K562 (cell line): Measurements from ENCODE around the gene PPP6R1. TPM values are rescaled to one million over a fixed set of nuclear protein-coding genes. Genes with fewer than 3 reads are reported as not detected.
A peak's percentile ranks its signal among the peaks of the same experiment; 100 is the strongest.

Experiments
- ATF6 ChIP-seq: sonication (generic); formaldehyde crosslinking; IDR thresholded peaks from 2 replicates; pipeline ENCODE4 v1.4.0; 2020; ENCODE audit warnings: mild to moderate bottlenecking, missing genetic modification reagents
- CHD1 ChIP-seq: fragments of 200-600 bp; sonication (generic); IDR thresholded peaks from one replicate; pipeline ENCODE4 v1.6.1; 2012; ENCODE audit warnings: mild to moderate bottlenecking, moderate library complexity, low read length, inconsistent platforms
- CHD2 ChIP-seq: IDR thresholded peaks from 2 replicates; pipeline ENCODE4 v1.6.1; 2011; ENCODE audit warnings: low read depth, low read length
- GABPA ChIP-seq: fragments of 200-800 bp; sonication (Bioruptor generic); conservative IDR thresholded peaks from 2 replicates; pipeline ENCODE4 v1.6.1; 2016; ENCODE audit warnings: low read depth, missing genetic modification characterization, missing compliant biosample characterization
- GATAD2B ChIP-seq: fragments of 450-650 bp; IDR thresholded peaks from 2 replicates; pipeline ENCODE4 v1.6.1; 2017; ENCODE audit warnings: mild to moderate bottlenecking, borderline replicate concordance
- HBP1 ChIP-seq: fragments of 450-650 bp; formaldehyde crosslinking; IDR thresholded peaks from 2 replicates; pipeline ENCODE4 v1.4.0; 2022; ENCODE audit warnings: missing genetic modification characterization
- MEIS2 ChIP-seq: fragments of 450-650 bp; IDR thresholded peaks from 2 replicates; pipeline ENCODE4 v1.6.1; 2014; ENCODE audit warnings: mild to moderate bottlenecking; ENCODE audit not compliant: partially characterized antibody
- MXD1 ChIP-seq: fragments of 250-450 bp; sonication (Bioruptor Pico); IDR thresholded peaks from 2 replicates; pipeline ENCODE4 v1.8.0; 2021; ENCODE audit warnings: borderline replicate concordance, mild to moderate bottlenecking, moderate library complexity; ENCODE audit not compliant: poor library complexity, severe bottlenecking
- NCOA4 ChIP-seq: fragments of 450-650 bp; IDR thresholded peaks from 2 replicates; pipeline ENCODE4 v1.6.1; 2018; ENCODE audit warnings: mild to moderate bottlenecking; ENCODE audit not compliant: partially characterized antibody
- NR2F6 ChIP-seq: fragments of 450-650 bp; formaldehyde crosslinking; IDR thresholded peaks from 2 replicates; pipeline ENCODE4 v1.4.0; 2020; ENCODE audit warnings: mild to moderate bottlenecking
- PREB ChIP-seq: sonication (generic); formaldehyde crosslinking; IDR thresholded peaks from 2 replicates; pipeline ENCODE4 v1.8.1; 2023; ENCODE audit warnings: mild to moderate bottlenecking, missing genetic modification reagents
- RB1 ChIP-seq: fragments of 450-650 bp; IDR thresholded peaks from 2 replicates; pipeline ENCODE4 v1.6.1; 2017; ENCODE audit warnings: low read depth, mild to moderate bottlenecking
- SIN3A ChIP-seq, 2 experiments: fragments of 150-350 bp in 1 of 2; IDR thresholded peaks; 2 replicates each; pipeline ENCODE4 v1.6.1; 2011 to 2016; ENCODE audit warnings: borderline replicate concordance in 2 of 2, low read depth in 2 of 2, low read length in 2 of 2, mild to moderate bottlenecking in 2 of 2, moderate library complexity in 2 of 2; ENCODE audit not compliant: control insufficient read depth in 1 of 2
- TAF1 ChIP-seq: IDR thresholded peaks from 2 replicates; pipeline ENCODE4 v1.6.1; 2011; ENCODE audit warnings: mild to moderate bottlenecking, low read length, moderate library complexity; ENCODE audit not compliant: insufficient read depth, control insufficient read depth, severe bottlenecking; ENCODE audit errors: extremely low read depth
- TGIF2 ChIP-seq: sonication (generic); formaldehyde crosslinking; IDR thresholded peaks from 2 replicates; pipeline ENCODE4 v1.8.1; 2022; ENCODE audit warnings: mild to moderate bottlenecking, missing genetic modification reagents, moderate library complexity
- ZBTB17 ChIP-seq: fragments of 450-650 bp; formaldehyde crosslinking; IDR thresholded peaks from 2 replicates; pipeline ENCODE4 v1.4.0; 2020; ENCODE audit warnings: mild to moderate bottlenecking
- ZNF316 ChIP-seq: fragments of 450-650 bp; IDR thresholded peaks from 2 replicates; pipeline ENCODE4 v1.6.1; 2016
- ZNF445 ChIP-seq: fragments of 250-450 bp; sonication (Bioruptor Pico); IDR thresholded peaks from 2 replicates; pipeline ENCODE4 v1.4.0; 2020; ENCODE audit warnings: low read depth, mild to moderate bottlenecking, moderate library complexity
- ZNF695 ChIP-seq: fragments of 450-650 bp; formaldehyde crosslinking; IDR thresholded peaks from 2 replicates; pipeline ENCODE4 v1.4.0; 2020; ENCODE audit warnings: mild to moderate bottlenecking, moderate library complexity
- ZNF707 ChIP-seq: fragments of 250-450 bp; sonication (Bioruptor Pico); conservative IDR thresholded peaks from 2 replicates; pipeline ENCODE4 v1.8.0; 2022; ENCODE audit warnings: inconsistent platforms, mild to moderate bottlenecking, moderate library complexity
- polyA plus RNA-seq, 8 experiments: library from polyadenylated mRNA; depleted of rRNA in 4 of 8; stranded (reverse) in 5 of 8; unstranded in 3 of 8; fragments of >200 nt; fragmentation: Nextera tagmentation in 2 of 8; fragmentation: Illumina TruSeq in 1 of 8; extraction: Ambion mirVana in 2 of 8; extraction: Trizol in 1 of 8; gene quantifications; 2 replicates each; pipeline versions ENCODE4 v1.2.1 to v1.2.3, GENCODE V29; 2011 to 2014; ENCODE audit warnings: inconsistent platforms in 1 of 8, missing spikeins in 1 of 8
- total RNA-seq, 7 experiments: library from RNA; depleted of rRNA in 6 of 7; stranded (reverse); fragments of >200 nt in 6 of 7; fragmentation: Illumina TruSeq in 2 of 7; extraction: Trizol in 2 of 7; gene quantifications; 2 replicates each; pipeline versions ENCODE4 v1.2.1 to v1.2.3, GENCODE V29; 2011 to 2021; ENCODE audit warnings: low replicate concordance in 1 of 7

The PPP6R1 gene
- total and polyA plus RNA-seq, 9 of the 15 experiments (the other 6 are each of a cell fraction or from before 2014, with no cell fraction given): 0.48 to 135 (median 37.2) TPM

- TF ChIP-seq SIN3A (IDR thresholded peaks at IDR 0.05; ENCODE audit: borderline replicate concordance in 2 of 2, control insufficient read depth in 1 of 2, low read depth in 2 of 2, low read length in 2 of 2) (0 out of 4 replicates have a peak, but pooled peaks of 1 of the 2 experiments have one; percentile 5), ZBTB17 (CRISPR knock-in tag) (0 out of 2 replicates have a peak, but pooled peaks have one; percentile 14), TAF1 (no peak), HBP1 (CRISPR knock-in tag) (no peak), TGIF2 (CRISPR knock-in tag) (0 out of 2 replicates have a peak, but pooled peaks have one; percentile 52), MXD1 (no peak), ZNF445 (CRISPR knock-in tag) (no peak), MEIS2 (no peak), ATF6 (CRISPR knock-in tag) (0 out of 2 replicates have a peak, but pooled peaks have one; percentile 66), NCOA4 (no peak), RB1 (0 out of 2 replicates have a peak, but pooled peaks have one; percentile 5), NR2F6 (CRISPR knock-in tag) (no peak), CHD1 (peak; percentile 57), ZNF316 (0 out of 2 replicates have a peak, but pooled peaks have one; percentile 16), ZNF695 (CRISPR knock-in tag) (no peak), GABPA (tag) (no peak), PREB (CRISPR knock-in tag) (no peak), GATAD2B (peak; percentile 83; the same call in 1 of the 2 replicates), CHD2 (no peak), ZNF707 (CRISPR knock-in tag) (no peak)
- TF ChIP-seq, all 486 proteins: peak for 12
Observed at GRCh38 chr19:55258476-55258827, 365 bp downstream of the PPP6R1 start (continued).
